Measurements from ENCODE around the gene NEIL3.
"Not testable (repeated sequence)": the region's sequence is repeated elsewhere in the genome, so short reads cannot be mapped to it uniquely, and the experiment has no call there.

Gene NEIL3

DNA sequence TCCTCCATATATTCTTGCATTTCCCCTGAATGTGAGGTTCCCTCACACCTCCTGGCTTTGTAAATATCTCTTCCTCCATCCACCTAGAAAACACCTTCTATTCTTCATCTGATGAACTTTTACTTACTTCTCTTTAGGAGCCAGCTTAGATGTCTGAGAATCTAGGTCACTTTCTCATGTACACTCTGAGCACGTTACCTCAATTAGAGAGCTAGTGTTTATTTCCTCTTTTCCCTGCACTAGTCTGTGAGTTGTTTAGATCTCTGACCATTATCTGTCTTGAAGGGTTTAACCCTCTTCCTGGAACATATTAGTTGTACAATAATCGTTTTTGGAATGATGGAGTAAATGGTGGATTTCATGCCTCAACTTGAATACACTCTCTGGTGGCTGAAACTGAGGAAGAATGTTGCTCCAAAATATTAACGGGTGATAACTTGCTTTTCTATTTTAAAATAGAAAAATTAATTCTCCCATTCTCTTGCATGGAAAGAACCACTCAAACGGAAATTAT, 8.5 kb upstream of the NEIL3 start:
- no peak for DNase-seq (ENCODE audit: low read depth in 1 of 2, low spot score in 1 of 2)

DNA sequence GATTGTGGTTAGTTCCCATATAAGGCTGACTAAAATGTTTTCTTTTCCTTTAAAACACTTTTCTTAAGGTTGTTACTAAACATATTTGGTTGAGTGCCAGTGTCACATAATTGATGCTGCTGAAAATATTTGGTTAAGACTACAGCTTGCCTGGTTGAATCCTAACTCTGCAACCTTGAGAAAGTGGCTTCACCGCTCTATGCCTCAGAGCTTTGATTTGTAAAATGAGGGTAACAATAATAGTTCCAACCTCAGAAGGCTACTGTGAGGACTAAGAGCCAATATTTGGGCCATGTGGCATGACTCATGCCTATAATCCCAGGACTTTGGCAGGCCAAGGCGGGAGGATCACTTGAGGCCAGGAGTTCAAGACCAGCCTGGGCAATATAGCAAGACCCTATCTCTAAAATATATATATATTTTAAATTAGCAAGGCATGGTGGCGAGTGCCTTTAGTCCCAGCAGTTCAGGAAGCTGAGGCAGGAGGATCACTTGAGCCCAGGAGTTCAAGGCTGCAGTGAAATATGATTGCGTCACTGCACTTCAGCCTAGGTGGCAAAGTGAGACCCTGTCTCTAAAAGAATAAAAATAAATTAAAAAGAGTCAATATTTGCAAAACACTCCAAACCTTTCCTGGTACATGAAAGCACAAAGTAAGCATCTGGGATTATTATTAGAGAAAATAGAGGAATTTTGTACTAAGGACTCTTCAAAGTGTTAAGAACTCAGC, 7.1 kb upstream of the NEIL3 start:
- DNase-seq (ENCODE audit: low read depth in 1 of 2, low spot score in 1 of 2): no peak

DNA sequence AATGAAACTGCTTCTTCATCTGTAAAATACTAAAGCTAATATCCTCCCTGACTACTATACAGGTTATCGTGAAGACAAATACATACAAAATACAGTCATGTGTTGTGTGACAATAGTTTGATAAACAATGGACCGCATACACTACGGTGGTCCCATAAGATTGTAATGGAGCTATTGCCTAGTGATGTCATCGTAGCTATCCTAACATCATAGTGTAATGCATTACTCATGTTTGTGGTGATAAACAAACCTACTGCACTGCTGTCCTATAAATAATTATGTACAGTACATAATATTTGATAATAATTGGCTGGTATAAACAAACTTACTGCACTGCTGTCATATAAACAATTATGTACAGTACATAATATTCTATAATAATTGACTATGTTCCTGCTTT, 5.6 kb upstream of the NEIL3 start:
- no peak for DNase-seq (ENCODE audit: low read depth in 1 of 2, low spot score in 1 of 2)

DNA sequence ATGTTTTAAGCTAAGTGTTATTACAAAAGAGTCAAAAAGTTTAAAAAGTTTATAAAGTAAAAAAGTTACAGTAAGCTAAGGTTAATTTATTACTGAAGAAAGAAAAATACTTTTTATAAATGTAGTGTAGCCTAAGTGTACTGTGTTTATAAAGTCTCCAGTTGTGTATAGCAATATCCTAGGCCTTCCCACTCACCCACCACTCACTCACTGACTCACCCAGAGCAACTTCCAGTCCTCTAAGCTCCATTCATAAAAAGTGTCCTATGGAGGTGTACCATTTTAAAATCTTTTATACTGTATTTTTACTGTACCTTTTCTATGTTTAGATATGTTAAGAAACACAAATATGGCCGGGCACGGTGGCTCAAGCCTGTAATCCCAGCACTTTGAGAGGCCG, 4.8 kb upstream of the NEIL3 start:
- not testable (repeated sequence) for DNase-seq (ENCODE audit: low read depth in 1 of 2, low spot score in 1 of 2)

DNA sequence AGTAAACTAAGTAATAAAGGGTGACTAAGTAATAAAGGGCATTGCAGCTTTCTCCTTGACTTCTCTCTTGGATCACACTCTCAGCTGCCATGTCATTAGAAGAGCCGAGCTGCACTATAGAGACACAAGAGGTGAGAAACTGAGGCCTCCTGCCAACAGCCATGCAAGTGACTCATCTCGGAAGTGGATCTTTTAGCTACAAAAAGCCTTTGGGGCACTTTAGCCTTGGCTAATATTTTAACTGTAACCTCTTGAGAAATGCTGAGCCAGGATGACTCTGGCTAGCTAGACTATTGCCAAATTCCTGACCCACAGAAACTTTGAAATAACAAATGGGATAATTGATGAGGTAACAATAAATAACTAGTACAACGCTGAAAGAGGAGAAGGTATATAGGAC, 1.5 kb upstream of the NEIL3 start:
- no peak for DNase-seq (ENCODE audit: low read depth in 1 of 2, low spot score in 1 of 2)

DNA sequence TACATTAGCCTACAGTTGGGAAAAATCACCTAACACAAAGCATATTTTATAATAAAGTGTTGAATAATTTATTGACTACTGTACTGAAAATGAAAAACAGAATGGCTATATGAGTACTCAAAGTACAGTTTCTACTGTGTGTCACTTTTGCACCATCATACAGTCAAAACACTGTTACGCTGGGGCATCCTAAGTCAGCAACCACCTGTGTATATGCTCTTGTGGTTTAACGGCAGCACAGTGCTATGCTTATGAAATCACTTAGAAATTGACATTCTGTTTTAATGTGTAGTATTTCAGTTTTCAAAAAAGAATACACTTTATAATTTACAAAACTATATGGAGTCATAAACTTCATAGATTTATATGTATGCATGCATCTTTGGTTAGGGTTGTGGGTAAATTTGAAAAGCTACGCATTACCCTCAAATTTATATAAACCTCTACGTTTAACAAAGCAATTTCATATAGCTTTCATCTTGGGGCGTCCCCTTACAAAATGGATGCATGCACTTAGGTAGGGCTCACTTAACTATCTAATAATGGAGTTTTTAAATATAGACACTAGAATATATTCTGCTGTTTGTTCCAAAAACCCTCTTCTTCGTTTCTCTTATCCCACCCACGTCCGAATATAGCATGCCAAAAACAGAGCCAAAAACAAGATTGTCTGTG, 690 bp upstream of the NEIL3 start:
- DNase-seq (ENCODE audit: low read depth in 1 of 2, low spot score in 1 of 2): no peak

DNA sequence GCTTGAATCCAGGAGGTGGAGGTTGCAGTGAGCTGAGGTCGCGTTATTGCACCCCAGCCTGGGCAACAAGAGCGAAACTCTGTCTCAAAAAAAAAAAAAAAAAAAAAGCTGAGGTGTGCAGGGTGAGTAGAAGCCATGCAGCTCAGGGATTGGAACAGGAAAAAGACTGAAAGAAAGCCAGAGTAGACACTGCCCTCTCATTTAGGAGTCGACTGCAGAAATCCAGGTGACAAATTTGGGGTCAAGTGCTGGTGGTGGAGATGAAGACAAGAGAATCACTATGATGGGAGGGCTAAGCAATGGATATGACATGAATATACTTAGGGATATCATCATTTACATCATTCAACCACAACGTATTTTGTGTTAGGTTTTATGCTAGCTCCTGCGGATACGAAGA, 1.9 kb downstream of the NEIL3 start:
- DNase-seq (ENCODE audit: low read depth in 1 of 2, low spot score in 1 of 2): no peak

DNA sequence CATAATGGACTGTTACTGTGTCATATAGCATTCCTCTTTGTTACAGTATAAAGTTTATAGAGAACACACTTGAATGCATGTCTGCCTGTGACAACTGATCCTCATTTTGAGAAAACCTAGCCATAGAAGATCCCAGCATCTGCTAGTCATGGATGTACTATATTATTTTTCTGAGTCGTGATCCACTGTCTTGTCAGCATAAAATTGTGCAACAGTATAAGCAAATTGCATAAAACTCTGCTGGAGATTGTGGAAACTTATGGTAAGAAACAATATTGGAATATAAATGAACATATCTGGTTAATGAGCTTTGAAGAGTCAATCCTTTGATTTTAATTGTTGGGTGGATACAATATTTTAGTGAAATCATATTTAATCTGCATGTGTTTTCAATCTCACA, 3.6 kb downstream of the NEIL3 start:
- DNase-seq (ENCODE audit: low read depth in 1 of 2, low spot score in 1 of 2): no peak

DNA sequence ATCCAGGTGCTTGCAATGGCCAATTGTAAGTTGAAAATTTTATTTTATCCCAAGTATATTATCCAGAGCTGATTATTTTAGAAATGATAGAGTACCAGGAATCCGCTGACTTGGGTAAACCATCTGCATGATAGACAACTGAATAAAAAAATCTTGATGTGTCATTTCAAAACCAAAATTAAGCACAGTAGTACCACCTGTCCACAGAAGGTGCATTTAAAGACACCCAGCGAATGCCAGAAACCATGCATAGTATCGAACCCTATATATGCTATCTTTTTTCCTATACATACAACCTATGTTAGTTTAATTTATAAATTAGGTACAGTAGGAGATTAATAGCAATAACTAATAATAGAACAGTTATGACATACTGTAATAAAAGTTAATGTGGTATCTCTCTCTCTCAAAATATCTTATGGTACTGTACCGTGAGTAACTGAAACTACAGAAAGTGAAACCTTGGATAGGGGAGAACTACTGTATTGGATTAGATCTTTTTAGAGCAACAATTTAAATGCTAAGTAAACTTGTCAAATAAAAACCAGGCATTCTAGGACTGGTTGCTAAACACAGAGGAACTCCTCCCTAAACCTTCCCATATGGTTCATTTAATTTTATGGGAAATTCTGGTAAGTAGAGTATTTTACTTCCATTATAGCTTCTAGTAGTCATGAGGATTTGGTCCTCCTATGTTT, 6.2 kb downstream of the NEIL3 start:
- no peak for DNase-seq (ENCODE audit: low read depth in 1 of 2, low spot score in 1 of 2)

DNA sequence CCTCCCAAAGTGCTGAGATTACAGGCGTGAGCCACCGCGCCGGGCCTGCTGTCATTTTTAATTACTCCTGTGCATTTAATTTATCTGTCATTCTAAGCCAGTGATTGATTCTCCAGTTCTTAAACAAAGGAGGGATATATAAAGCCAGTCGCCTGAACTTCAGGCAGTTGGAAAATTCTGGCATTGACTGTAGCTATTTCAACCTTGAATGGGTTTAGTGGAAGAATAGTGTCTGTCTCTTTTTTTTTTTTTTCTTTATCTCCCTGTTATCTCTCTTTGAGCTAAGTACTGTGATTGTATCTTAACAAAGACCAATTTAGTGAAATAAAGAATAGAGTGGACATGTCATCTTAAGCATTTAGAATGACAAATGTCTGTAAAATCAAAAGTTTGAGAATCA, 11.0 kb downstream of the NEIL3 start:
- DNase-seq (ENCODE audit: low read depth in 1 of 2, low spot score in 1 of 2): no peak

DNA sequence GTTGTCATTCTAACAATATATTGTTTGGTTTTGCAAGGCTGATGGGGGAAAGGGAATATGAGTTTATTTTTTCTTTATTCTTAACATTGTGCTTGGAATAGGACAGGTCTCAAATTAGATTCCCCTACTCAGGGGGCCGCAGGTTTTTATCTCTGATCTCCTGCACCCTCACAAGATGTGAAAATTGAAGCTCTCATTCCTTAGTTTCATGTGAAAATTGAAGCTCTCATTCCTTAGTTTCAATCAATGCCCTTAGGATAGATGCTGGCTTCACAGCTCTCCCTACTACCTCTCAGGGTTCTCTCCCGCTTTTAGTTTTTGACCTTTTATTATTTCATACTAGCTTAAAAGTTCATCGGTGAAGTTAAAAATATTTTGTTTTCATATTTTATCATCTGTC, 12.0 kb downstream of the NEIL3 start:
- no peak for DNase-seq (ENCODE audit: low read depth in 1 of 2, low spot score in 1 of 2)

DNA sequence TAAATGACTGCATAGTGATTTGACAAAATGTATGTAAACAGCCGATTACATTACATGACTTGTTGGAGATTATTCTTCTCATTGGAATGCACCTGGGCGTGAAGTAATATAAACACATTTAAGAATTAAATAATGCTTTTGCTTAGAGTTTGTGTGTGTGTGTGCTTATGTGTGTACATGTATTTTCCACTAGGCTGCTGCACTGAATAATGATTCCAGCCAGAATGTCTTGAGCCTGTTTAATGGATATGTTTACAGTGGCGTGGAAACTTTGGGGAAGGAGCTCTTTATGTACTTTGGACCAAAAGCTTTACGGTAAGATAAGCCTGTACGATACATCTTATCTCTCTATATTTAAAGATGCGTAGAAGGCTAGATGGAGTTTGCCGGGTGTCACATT, 12.6 kb downstream of the NEIL3 start:
- DNase-seq (ENCODE audit: low read depth in 1 of 2, low spot score in 1 of 2): no peak

DNA sequence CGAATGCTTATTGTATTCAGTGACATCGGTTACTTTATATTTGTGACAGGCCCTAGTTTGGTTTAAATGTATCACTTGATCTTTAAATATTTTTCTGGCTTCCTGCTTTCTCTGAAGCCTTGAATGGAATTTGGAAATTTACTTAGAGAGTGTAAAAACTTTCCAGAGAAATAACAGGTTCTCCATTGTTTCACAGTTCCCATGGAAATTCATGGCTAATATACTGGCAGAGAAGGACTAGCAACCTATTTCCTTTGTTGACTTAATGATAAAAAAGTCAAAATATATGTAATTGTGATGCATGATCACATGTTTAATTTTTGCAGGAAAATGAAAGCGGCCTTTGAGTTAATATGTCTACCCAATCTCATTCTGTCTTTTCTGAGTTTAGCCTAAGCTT, 13.2 kb downstream of the NEIL3 start:
- DNase-seq (ENCODE audit: low read depth in 1 of 2, low spot score in 1 of 2): no peak

DNA sequence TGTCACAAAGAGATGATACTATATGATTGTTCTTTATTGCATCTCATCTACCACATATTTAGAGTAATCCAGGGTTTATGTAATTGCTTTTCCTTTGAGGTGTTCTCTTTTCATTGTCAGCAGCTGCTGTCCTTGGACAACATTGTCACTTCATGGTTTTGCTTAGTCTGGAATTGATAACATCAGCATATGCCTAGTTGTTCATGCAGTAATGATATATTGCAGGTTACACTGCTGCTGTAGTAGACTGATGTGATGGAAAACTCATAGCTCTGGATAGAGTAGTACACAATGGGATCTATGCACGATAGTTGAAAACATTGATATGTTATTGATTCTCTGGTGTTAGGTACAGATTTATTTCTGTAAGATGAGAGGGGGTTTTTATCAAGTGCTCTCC, 13.7 kb downstream of the NEIL3 start:
- no peak for DNase-seq (ENCODE audit: low read depth in 1 of 2, low spot score in 1 of 2)

DNA sequence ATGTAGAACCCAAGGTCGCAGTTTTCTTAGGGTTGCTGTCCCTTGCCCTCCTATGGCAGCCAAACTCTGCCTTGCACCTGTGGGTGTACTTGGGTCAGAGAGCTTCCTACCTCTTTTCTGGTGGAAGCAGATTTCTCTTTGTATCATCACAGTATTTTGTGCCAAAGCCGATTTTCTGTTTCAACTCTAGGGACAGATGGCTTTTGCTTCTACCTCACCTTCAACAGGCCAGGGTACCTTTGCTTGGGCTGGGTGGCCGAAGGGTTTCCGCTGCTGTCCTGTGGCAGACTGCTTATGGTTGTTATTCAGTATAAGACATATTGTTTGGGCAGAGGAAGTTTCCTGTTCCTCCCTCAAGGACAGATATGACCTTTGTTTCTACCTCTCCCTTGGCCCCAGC, 22.4 kb downstream of the NEIL3 start:
- no peak for DNase-seq (ENCODE audit: low read depth in 1 of 2, low spot score in 1 of 2)

DNA sequence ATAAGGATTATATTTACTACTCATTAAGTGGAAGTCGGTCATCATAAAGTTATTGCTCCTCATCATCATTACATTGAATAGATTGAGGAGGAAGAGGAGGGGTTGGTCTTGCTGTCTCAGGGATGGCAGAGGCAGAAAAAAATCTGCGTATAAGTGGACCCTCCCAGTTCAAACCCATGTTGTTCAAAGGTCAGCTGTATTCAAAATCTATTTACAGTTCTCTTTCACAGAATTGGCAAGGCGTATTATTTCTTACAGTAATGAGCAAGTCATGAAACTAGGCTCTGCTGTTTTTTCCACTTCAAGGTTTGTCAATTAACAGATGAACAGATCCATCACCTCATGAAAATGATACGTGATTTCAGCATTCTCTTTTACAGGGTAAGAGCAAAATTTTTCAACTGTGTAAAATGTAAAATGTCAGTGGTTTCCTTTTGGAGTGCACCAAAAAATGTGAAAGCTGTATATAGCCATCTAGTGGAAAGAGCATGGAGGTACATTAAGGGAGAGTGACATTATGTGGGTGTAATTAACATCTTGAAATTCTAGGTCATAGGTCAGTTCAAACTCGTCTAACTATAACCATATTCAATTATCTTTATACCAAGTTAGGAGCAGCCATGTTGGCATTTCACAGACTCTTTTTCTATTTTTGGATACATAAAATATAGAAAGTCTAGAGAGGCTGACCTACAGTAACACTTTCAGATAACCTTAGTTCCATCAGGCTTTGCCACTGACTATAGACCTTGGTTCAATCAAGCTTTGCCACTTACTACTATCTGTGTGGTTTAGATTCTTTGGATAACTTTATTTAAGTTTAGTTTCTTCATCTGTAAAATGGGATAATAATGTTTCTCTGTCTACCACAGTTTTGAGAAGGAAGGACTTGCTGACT, 30.1 kb downstream of the NEIL3 start:
- DNase-seq (ENCODE audit: low read depth in 1 of 2, low spot score in 1 of 2): no peak

DNA sequence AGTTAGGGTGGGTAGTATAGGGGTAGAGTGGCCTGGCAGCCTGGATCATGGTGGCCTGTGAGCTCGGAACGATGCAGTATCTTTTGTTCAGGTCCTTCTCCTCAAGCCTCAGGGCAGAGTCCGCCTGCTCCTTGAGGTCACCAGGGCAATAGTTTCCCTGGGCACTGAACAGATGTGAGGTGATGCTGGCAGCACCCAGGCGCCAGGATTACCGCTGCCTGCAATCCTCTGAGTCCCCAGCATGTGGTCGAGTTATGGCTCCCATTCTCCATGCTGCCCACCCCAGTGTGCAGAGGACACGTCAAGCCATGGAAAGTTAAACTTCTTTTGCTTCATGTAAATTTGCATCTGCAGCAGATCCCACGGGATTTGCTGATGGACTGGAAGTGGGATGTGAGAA, 38.7 kb downstream of the NEIL3 start:
- no peak for DNase-seq (ENCODE audit: low read depth in 1 of 2, low spot score in 1 of 2)

DNA sequence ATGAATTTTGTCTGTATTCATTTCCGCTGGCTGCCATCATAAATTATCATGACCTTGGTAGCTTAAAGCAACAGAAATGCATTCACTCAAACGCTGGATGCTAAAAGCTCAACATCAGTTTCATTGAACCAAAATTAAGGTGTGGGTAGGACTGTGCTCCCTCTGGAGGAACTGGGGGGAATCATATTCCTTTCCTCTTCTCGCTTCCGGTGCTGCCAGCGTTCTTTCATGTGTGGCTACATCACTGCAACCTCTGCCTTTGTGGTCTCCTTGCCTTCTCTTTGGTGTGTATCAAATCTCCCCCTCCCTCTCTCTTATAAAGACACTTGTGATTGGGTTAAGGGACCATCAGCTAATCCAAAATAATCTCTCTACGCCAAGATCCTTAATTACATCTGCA, 39.5 kb downstream of the NEIL3 start:
- no peak for DNase-seq (ENCODE audit: low read depth in 1 of 2, low spot score in 1 of 2)

DNA sequence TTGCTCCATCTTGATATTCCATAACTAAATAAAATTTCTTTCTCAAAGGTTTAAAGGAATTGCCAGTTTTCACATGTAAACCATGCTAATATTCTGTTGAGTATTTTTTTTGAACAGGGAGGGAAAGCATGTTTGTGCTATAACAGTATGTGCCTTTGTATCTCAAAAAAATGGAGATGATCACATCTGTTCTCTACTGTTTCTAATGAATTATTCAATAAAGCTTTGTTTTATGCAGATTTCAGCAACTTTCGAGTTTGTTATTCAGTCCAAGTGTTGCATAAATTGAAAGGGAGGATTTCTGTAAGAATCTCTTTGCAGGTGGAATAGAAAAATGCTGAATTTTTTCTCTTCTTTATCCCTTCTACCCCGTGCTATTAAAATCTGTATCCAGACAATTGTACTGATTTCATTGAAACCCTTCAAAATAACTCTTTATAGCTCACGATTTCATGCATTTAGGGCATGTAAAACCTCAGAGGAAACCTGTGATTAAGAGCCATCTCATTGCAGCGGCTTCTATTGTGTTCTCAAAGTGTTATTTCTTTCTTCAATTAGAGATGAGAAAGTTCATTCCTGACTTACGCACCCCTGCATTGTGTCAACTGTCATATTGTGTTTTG, 42.1 kb downstream of the NEIL3 start:
- DNase-seq (ENCODE audit: low read depth in 1 of 2, low spot score in 1 of 2): no peak

DNA sequence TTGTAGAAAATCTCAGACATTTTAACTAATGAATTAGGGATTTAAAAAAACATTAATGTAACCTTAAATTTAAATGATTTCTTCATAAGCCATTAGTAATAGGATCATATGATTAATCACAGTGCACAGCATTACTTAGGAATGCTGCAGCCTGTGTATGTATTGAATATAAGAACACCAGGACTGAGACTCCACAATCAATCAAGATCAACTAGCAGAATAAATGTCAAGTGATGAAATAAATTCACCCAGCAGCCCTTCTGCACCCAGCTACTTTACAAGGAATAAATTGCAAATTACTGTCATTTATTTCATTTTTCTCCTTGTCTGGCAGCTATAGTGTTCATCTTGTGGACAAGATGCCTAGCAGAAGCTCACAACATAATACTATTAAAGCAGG, 46.5 kb downstream of the NEIL3 start:
- DNase-seq (ENCODE audit: low read depth in 1 of 2, low spot score in 1 of 2): no peak

DNA sequence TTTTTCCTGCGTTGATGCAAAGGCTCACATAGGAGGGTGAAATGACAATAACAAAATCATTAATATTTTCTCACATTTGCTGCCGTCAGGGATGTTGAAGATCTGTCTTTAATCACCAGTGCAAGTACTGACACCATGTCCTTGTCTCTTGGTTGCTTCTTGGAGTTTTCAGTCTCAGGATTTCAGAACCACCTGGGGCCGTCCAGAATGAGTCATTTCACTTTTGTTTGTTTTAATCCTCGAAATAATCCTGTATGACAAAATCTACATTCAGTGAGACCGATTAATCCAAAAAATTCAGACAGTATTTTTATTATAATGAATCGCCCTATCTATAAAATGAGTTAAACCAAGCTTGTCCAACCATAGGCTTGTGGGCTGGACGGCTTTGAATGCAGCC, 47.2 kb downstream of the NEIL3 start:
- DNase-seq (ENCODE audit: low read depth in 1 of 2, low spot score in 1 of 2): no peak
